A673 (cell line): ENCODE data around the gene ADAM8. TPM values are rescaled to one million over a fixed set of nuclear protein-coding genes. Genes with fewer than 3 reads are reported as not detected.

ENCODE experiments used
- BruUV-seq: library from RNA; stranded (reverse); fragments of 400-500 nt; replicated peaks from 2 replicates; lab custom pipeline; 2021; lab: Mats Ljungman, UMichigan
- CTCF ChIA-PET: fragments of 300-600 bp; sonication (Branson Sonifier 250); formaldehyde crosslinking; loops from one replicate; lab custom pipeline; 2022; ENCODE audit warnings: antibody characterized with exemption; lab: Charles Lee
- POLR2A ChIA-PET: fragments of 300-600 bp; sonication (Branson Sonifier 250); formaldehyde crosslinking; loops from one replicate; lab custom pipeline; 2022; ENCODE audit warnings: antibody characterized with exemption; ENCODE audit not compliant: low non-redundant PET; lab: Charles Lee
- DNase-seq: peaks from one replicate; pipeline ENCODE4 v3.0.0-alpha.2; 2015; ENCODE audit warnings: low spot score
- H3K27ac ChIP-seq: fragments of 200-600 bp; sonication (generic); 2 replicates; pipeline ENCODE4 v1.5.1; 2016; ENCODE audit warnings: mixed run types, low read depth, mild to moderate bottlenecking, mixed read lengths, antibody characterized with exemption, low read length; ENCODE audit not compliant: poor library complexity, severe bottlenecking
- H3K27me3 ChIP-seq: fragments of 200-600 bp; sonication (generic); replicated peaks from 2 replicates; pipeline ENCODE4 v1.6.1; 2017; ENCODE audit warnings: mixed run types, low read depth, mild to moderate bottlenecking, mixed read lengths, antibody characterized with exemption, low read length; ENCODE audit not compliant: insufficient read depth, poor library complexity
- H3K36me3 ChIP-seq: fragments of 200-600 bp; sonication (generic); 2 replicates; pipeline ENCODE4 v1.6.1; 2016; ENCODE audit warnings: mixed run types, mild to moderate bottlenecking, mixed read lengths, antibody characterized with exemption, low read length; ENCODE audit not compliant: insufficient read depth, poor library complexity, severe bottlenecking
- H3K4me1 ChIP-seq: fragments of 200-600 bp; sonication (generic); 2 replicates; pipeline ENCODE4 v1.6.1; 2017; ENCODE audit warnings: mixed run types, mild to moderate bottlenecking, mixed read lengths, antibody characterized with exemption, low read length; ENCODE audit not compliant: insufficient read depth, poor library complexity, severe bottlenecking
- H3K4me3 ChIP-seq: fragments of 200-600 bp; sonication (generic); 2 replicates; pipeline ENCODE4 v1.5.1; 2016; ENCODE audit warnings: low read depth, mixed run types, mild to moderate bottlenecking, mixed read lengths, low read length; ENCODE audit not compliant: poor library complexity, severe bottlenecking
- H3K9me3 ChIP-seq: fragments of 200-600 bp; sonication (generic); 2 replicates; pipeline ENCODE4 v1.6.1; 2016; ENCODE audit warnings: mixed run types, low read depth, mild to moderate bottlenecking, mixed read lengths, antibody characterized with exemption, low read length; ENCODE audit not compliant: poor library complexity, severe bottlenecking
- CTCF ChIP-seq: fragments of 300-800, 200-600 bp; sonication (generic); conservative IDR thresholded peaks from 2 replicates; pipeline ENCODE4 v1.5.1; 2017; ENCODE audit warnings: low read depth, mild to moderate bottlenecking, antibody characterized with exemption, low read length, moderate library complexity, mixed read lengths
- EZH2 ChIP-seq: fragments of 200-600 bp; sonication (generic); IDR thresholded peaks from 2 replicates; pipeline ENCODE4 v1.6.1; 2017; ENCODE audit warnings: borderline replicate concordance, low read depth, mild to moderate bottlenecking, mixed read lengths, antibody characterized with exemption, low read length; ENCODE audit not compliant: poor library complexity, severe bottlenecking
- intact Hi-C: fragments of 100-400 bp; cut with micrococcal nuclease; formaldehyde crosslinking; loops from one replicate; pipeline ENCODE4 v1.10.0; 2022; ENCODE audit not compliant: unreplicated experiment
- total RNA-seq: library from RNA; stranded (reverse); gene quantifications from 2 replicates; pipeline ENCODE4 v1.2.3, GENCODE V29; 2021

Gene ADAM8
- total RNA-seq, 1 experiment from 2014 or later = 1.2 TPM

GRCh38 chr10:133274751-133275683 is 1.7 kb downstream of the ADAM8 start:
- Histone ChIP-seq H3K27me3 (peaks cover 15% of the 10 kb centered on the region), H3K36me3 (no peaks in the 10 kb centered on the region), H3K9me3 (no peaks in the 10 kb centered on the region), H3K27ac (no peak overlapping the region), H3K4me1 (no peaks in the 10 kb centered on the region), H3K4me3 (no peak overlapping the region)
- intact Hi-C loops = no loop called here
- TF ChIP-seq EZH2 (no peak), CTCF (no peak)
- BruUV-seq = no TSS peak
- POLR2A ChIA-PET = no interaction called here
- no peak for DNase-seq
- CTCF ChIA-PET = no interaction called here

- Histone ChIP-seq H3K4me3 (no peak overlapping the region), H3K9me3 (no peaks in the 10 kb centered on the region), H3K27me3 (peaks cover 15% of the 10 kb centered on the region), H3K4me1 (no peaks in the 10 kb centered on the region), H3K27ac (no peak overlapping the region), H3K36me3 (no peaks in the 10 kb centered on the region)
- CTCF ChIA-PET = no interaction called here
- no TSS peak for BruUV-seq
- POLR2A ChIA-PET = no interaction called here
- DNase-seq = no peak
- TF ChIP-seq CTCF (no peak), EZH2 (no peak)
- intact Hi-C loops = no loop called here
These were observed 3.0 kb downstream of the ADAM8 start for GRCh38 chr10:133273534-133274143.

GRCh38 chr10:133272964-133273420 is 3.7 kb downstream of the ADAM8 start:
- intact Hi-C loops = no loop called here
- H3K9me3 ChIP-seq = no peaks in the 10 kb centered on the region
- H3K36me3 ChIP-seq = no peaks in the 10 kb centered on the region
- H3K27me3 ChIP-seq = peaks cover 15% of the 10 kb centered on the region
- no peak for DNase-seq
- no peaks in the 10 kb centered on the region for H3K4me1 ChIP-seq
- no peak overlapping the region for H3K4me3 ChIP-seq
- no peak for TF ChIP-seq EZH2
- no peak for TF ChIP-seq CTCF
- CTCF ChIA-PET = no interaction called here
- BruUV-seq = no TSS peak
- POLR2A ChIA-PET = no interaction called here
- H3K27ac ChIP-seq = no peak overlapping the region
